Liver (tissue), 9 donors: ENCODE results near the gene CCDC33. TPM values are rescaled to one million over a fixed set of nuclear protein-coding genes. Genes with fewer than 3 reads are reported as not detected.

ENCODE experiments used
- DNase-seq: peaks from one replicate; pipeline ENCODE4 v3.0.0-alpha.2; 2017; ENCODE audit warnings: low spot score
- H3K27ac ChIP-seq, 2 donors: one replicate each; pipeline ENCODE4 v1.7.0; 2013; ENCODE audit warnings: inconsistent platforms in 2 of 2, low read length in 2 of 2, control low read depth in 1 of 2, low read depth in 1 of 2, mild to moderate bottlenecking in 1 of 2
- H3K27me3 ChIP-seq, 4 donors: one replicate each; pipeline versions ENCODE4 v1.6.1 to v1.7.0; 2013; ENCODE audit warnings: low read length in 3 of 4, inconsistent platforms in 1 of 4, mild to moderate bottlenecking in 1 of 4, moderate library complexity in 1 of 4; ENCODE audit not compliant: control insufficient read depth in 4 of 4, insufficient read depth in 4 of 4
- H3K36me3 ChIP-seq, 4 donors: one replicate each; pipeline versions ENCODE4 v1.6.1 to v1.7.0; 2013; ENCODE audit warnings: low read length in 3 of 4, mild to moderate bottlenecking in 3 of 4, low read depth in 1 of 4, moderate library complexity in 1 of 4; ENCODE audit not compliant: control insufficient read depth in 4 of 4, insufficient read depth in 3 of 4
- H3K4me1 ChIP-seq, 4 donors: one replicate each; pipeline versions ENCODE4 v1.6.1 to v1.7.0; 2013; ENCODE audit warnings: low read length in 3 of 4, mild to moderate bottlenecking in 3 of 4, moderate library complexity in 1 of 4; ENCODE audit not compliant: control insufficient read depth in 4 of 4, insufficient read depth in 4 of 4
- H3K4me3 ChIP-seq, 3 donors: one replicate each; pipeline versions ENCODE4 v1.6.1 to v1.7.0; 2013; ENCODE audit warnings: low read length in 3 of 3, control low read depth in 1 of 3, low read depth in 1 of 3, mild to moderate bottlenecking in 1 of 3
- H3K9ac ChIP-seq, 2 donors: one replicate each; pipeline ENCODE4 v1.7.0; 2013; ENCODE audit warnings: low read length in 2 of 2, mild to moderate bottlenecking in 2 of 2, moderate library complexity in 2 of 2, control low read depth in 1 of 2, low read depth in 1 of 2
- H3K9me3 ChIP-seq, 4 donors: one replicate each; pipeline versions ENCODE4 v1.6.1 to v1.7.0; 2013; ENCODE audit warnings: low read length in 3 of 4; ENCODE audit not compliant: control insufficient read depth in 4 of 4
- ATF3 ChIP-seq: IDR thresholded peaks from 2 replicates; pipeline ENCODE4 v1.6.1; 2016; ENCODE audit warnings: antibody characterized with exemption
- EGR1 ChIP-seq, 2 donors: IDR thresholded peaks; 2 replicates each; pipeline ENCODE4 v1.6.1; 2016 to 2018; ENCODE audit warnings: antibody characterized with exemption in 2 of 2, low read depth in 2 of 2
- FOXA1 ChIP-seq: IDR thresholded peaks from 2 replicates; pipeline ENCODE4 v1.6.1; 2016; ENCODE audit warnings: antibody characterized with exemption
- FOXA2 ChIP-seq: IDR thresholded peaks from 2 replicates; pipeline ENCODE4 v1.6.1; 2016; ENCODE audit warnings: antibody characterized with exemption
- GABPA ChIP-seq, 2 donors: IDR thresholded peaks in 1 of 2; conservative IDR thresholded peaks in 1 of 2; 2 replicates each; pipeline ENCODE4 v1.6.1; 2016; ENCODE audit warnings: antibody characterized with exemption in 2 of 2, mild to moderate bottlenecking in 1 of 2, moderate library complexity in 1 of 2
- HNF4A ChIP-seq, 2 donors: conservative IDR thresholded peaks; 2 replicates each; pipeline ENCODE4 v1.6.1; 2016; ENCODE audit warnings: antibody characterized with exemption in 2 of 2, mild to moderate bottlenecking in 2 of 2
- HNF4G ChIP-seq: IDR thresholded peaks from 2 replicates; pipeline ENCODE4 v1.6.1; 2016; ENCODE audit warnings: antibody characterized with exemption
- JUND ChIP-seq, 2 donors: IDR thresholded peaks; 2 replicates each; pipeline ENCODE4 v1.6.1; 2016; ENCODE audit warnings: antibody characterized with exemption in 2 of 2
- MAX ChIP-seq: IDR thresholded peaks from 2 replicates; pipeline ENCODE4 v1.6.1; 2016; ENCODE audit warnings: antibody characterized with exemption
- NR2F2 ChIP-seq: IDR thresholded peaks from 2 replicates; pipeline ENCODE4 v1.6.1; 2016; ENCODE audit warnings: antibody characterized with exemption
- RAD21 ChIP-seq, 2 donors: IDR thresholded peaks; 2 replicates each; pipeline ENCODE4 v1.6.1; 2016; ENCODE audit warnings: antibody characterized with exemption in 2 of 2, mild to moderate bottlenecking in 2 of 2
- REST ChIP-seq: IDR thresholded peaks from 2 replicates; pipeline ENCODE4 v1.6.1; 2016; ENCODE audit warnings: antibody characterized with exemption, mild to moderate bottlenecking
- RXRA ChIP-seq, 2 donors: IDR thresholded peaks; 2 replicates each; pipeline ENCODE4 v1.6.1; 2017 to 2018; ENCODE audit warnings: antibody characterized with exemption in 2 of 2, mild to moderate bottlenecking in 1 of 2
- SP1 ChIP-seq: IDR thresholded peaks from 2 replicates; pipeline ENCODE4 v1.6.1; 2018; ENCODE audit warnings: antibody characterized with exemption, mild to moderate bottlenecking
- WGBS: extraction: QIAGEN DNeasy Blood & Tissue Kit; methylation state at CpG from one replicate; pipeline ENCODE4 v1.1.7; 2013; 5-methylcytosine and 5-hydroxymethylcytosine counted together
- polyA plus RNA-seq, 2 donors: library from polyadenylated mRNA; stranded (reverse) in 1 of 2; unstranded in 1 of 2; fragments of 200-250 nt in 1 of 2; fragments of >200 nt in 1 of 2; fragmentation: Nextera tagmentation in 1 of 2; extraction: Ambion mirVana in 1 of 2; gene quantifications; one replicate each; pipeline versions ENCODE4 v1.2.1 to v1.2.3, GENCODE V29; 2013 to 2015
- total RNA-seq, 2 donors: library from RNA; depleted of rRNA; stranded (reverse); fragments of >200 nt; gene quantifications; one replicate each; pipeline ENCODE4 v1.2.3, GENCODE V29; 2014
- donor health status: healthy.
- donor health status: healthy.
- donor health status: healthy.
- donor health status: healthy.
- donor health status: healthy.

The CCDC33 gene
- total and polyA plus RNA-seq, 4 donors, result not detected

- TF ChIP-seq HNF4A (conservative IDR thresholded peaks at IDR 0.05) (no peak), ATF3 (no peak), MAX (no peak)
Measured at GRCh38 chr15:74343797-74344127, 107.6 kb downstream of the CCDC33 start (continued).

- H3K9ac ChIP-seq, result no peak overlapping the region
- H3K9me3 ChIP-seq, result no peaks in the 10 kb centered on the region
- H3K4me3 ChIP-seq, result no peak overlapping the region
- no peaks in the 10 kb centered on the region for H3K27me3 ChIP-seq
- no peak for DNase-seq
- H3K27ac ChIP-seq, result no peak overlapping the region
- TF ChIP-seq GABPA (IDR thresholded peaks at IDR 0.05 in 1 of 2, conservative IDR thresholded peaks at IDR 0.05 in 1 of 2), result no peak
- 89% methylated on average over 10 of the region's 10 CpGs for WGBS
- no peaks in the 10 kb centered on the region for H3K4me1 ChIP-seq
- no peaks in the 10 kb centered on the region for H3K36me3 ChIP-seq
Measured at GRCh38 chr15:74345051-74345450, 108.9 kb downstream of the CCDC33 start.

- Histone ChIP-seq H3K27me3 (no peaks in the 10 kb centered on the region), H3K9me3 (no peaks in the 10 kb centered on the region), H3K9ac (no peak overlapping the region), H3K27ac (no peak overlapping the region), H3K4me3 (no peak overlapping the region), H3K36me3 (no peaks in the 10 kb centered on the region), H3K4me1 (no peaks in the 10 kb centered on the region)
- 84% methylated on average over 13 of the region's 13 CpGs for WGBS
- no peak for DNase-seq
- TF ChIP-seq NR2F2 (no peak), SP1 (no peak), HNF4G (no peak), RXRA (IDR thresholded peaks at IDR 0.05) (no peak), GABPA (IDR thresholded peaks at IDR 0.05 in 1 of 2, conservative IDR thresholded peaks at IDR 0.05 in 1 of 2) (no peak), FOXA1 (no peak), ATF3 (no peak), RAD21 (IDR thresholded peaks at IDR 0.05) (no peak), REST (no peak), FOXA2 (no peak), EGR1 (IDR thresholded peaks at IDR 0.05; ENCODE audit: low read depth in 2 of 2) (no peak), JUND (IDR thresholded peaks at IDR 0.05) (no peak), HNF4A (conservative IDR thresholded peaks at IDR 0.05) (no peak)
Measured at GRCh38 chr15:74347757-74348250, 111.7 kb downstream of the CCDC33 start.
